22Rv1 (cell line): ENCODE measurements around the gene MYD88.
A peak's percentile ranks its signal among the peaks of the same experiment; 100 is the strongest.

Source experiments
- H3K27ac ChIP-seq: fragments of 450-650 bp; 2 replicates; pipeline ENCODE4 v1.5.1; 2017
- CTCF ChIP-seq: fragments of 450-650 bp; IDR thresholded peaks from 2 replicates; pipeline ENCODE4 v1.5.1; 2017; ENCODE audit warnings: mild to moderate bottlenecking
- ZFX ChIP-seq: fragments of 450-650 bp; IDR thresholded peaks from 2 replicates; pipeline ENCODE4 v1.6.1; 2017; ENCODE audit warnings: antibody characterized with exemption, borderline replicate concordance

MYD88 gene

GRCh38 chr3:38129058-38129457 lies 9.4 kb upstream of the MYD88 start:
- TF ChIP-seq CTCF: no peak
- no peak overlapping the region for H3K27ac ChIP-seq

DNA sequence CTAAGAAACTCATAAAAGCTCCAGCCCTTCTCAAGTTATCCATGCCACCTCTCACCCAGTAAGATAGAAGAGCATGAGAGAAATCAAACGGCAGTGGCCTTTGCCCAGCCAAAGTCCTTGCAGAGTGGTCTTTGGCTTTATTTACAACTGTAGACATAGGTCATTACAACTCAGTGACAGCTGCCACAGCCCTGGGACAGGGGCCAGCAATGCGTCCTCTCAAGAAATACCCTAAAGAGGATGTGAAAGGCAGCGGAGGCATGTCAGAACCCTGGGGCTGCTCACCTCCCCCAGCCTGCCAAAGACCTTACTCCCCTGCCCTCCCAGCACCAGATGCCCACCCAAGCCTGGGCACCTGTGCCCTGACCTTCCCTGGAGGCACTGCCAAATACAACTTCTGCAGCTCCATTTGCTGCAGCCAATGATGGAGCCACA lies 7.8 kb upstream of the MYD88 start:
- TF ChIP-seq ZFX (no peak), CTCF (no peak)
- no peak overlapping the region for H3K27ac ChIP-seq

DNA sequence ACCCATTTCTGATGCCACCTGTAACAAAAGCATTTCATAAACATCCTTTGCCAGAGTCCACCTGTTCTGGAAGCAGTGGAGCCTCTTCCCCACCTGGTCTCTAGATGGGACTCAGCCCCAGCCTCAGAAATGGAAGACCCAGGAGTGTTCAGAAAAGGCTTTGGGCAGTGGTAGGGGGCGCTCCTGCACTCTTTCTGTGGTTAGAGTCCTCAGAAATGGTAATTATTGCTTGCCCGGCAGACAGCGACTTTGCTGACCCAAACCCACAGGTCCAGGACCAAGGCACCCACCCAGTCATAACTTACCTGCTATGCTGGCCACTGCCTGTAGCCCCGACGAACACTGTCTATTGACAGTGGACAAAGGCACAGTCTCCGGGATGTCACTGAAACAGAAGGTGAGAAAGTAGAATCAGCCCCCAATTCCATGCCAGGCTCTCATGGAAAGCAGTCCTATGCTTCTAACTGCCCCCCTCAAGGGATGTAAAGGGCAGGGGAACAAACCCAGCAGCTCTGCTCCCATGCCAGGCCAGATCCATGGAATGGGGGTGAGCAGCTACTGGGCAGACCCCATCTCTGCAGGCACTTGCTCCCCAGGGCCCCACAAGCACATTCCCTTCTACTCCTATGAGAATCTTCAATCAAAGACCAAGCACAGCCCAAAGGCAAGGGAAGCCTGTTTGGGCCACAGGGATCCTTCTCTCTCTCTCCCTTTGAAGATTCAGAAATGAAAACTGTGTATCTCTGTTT lies 6.7 kb upstream of the MYD88 start:
- no peak overlapping the region for H3K27ac ChIP-seq
- peak; percentile 58 for TF ChIP-seq CTCF
- no peak for TF ChIP-seq ZFX

DNA sequence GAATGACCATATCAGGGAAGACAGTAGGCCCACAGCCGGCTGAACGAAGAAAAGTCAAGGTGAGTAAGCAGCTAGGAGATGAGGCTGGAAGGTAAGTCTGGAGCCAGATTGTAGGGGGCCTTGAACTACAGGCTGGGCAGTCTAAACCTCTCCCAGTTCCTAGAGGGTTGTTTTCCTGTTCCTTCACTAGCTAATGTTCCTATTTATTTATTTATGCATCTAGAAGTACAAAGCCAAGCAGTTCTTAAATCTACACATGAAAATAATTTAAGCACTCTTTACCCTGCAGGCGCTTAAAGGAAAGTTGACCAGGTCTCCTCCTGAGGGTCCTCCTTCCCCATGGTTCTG lies 5.3 kb upstream of the MYD88 start:
- H3K27ac ChIP-seq: peak overlapping the region; percentile 50
- TF ChIP-seq ZFX (no peak), CTCF (no peak)

DNA sequence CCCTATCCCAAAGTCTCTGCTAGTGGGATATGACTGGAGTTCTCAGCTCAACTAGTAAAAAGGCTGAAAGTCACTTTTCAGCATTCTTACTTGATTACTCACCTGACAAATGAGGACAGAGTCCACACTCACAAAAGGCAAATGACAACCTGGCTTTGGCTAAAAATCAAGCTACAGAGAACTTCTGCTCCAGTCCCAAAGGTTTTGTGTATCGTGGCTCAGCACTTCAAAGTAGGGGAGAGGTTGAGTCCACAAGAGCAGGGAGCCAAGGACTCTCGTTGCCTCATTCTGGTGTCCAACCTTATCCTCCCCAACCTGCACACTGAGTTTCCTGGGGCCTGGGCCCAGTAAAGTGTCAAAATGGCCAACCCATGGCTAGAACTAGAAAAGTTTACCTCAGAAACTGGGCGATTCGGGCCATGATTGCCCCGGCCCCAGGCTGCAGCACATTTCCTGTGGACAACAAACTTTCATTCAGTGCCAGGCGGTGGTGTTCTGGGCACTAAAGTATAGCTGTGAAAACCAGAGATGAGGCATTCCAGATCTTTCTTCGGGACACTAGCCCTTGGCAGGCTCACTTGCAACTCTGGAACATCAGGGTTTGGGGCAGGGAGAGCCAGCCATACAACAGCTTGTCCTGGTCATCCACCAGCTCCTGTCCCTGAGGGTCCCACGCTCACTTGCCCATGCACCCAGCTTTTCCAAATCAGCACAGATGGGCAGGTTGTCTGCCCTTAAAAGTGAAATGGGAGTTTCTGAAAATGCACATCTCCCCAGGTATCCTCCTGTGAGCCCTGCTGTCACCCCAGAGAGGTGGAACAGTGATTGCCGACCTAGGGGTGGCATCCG lies 4.7 kb upstream of the MYD88 start:
- H3K27ac ChIP-seq: peak overlapping the region; percentile 50
- TF ChIP-seq ZFX (no peak), CTCF (no peak)

DNA sequence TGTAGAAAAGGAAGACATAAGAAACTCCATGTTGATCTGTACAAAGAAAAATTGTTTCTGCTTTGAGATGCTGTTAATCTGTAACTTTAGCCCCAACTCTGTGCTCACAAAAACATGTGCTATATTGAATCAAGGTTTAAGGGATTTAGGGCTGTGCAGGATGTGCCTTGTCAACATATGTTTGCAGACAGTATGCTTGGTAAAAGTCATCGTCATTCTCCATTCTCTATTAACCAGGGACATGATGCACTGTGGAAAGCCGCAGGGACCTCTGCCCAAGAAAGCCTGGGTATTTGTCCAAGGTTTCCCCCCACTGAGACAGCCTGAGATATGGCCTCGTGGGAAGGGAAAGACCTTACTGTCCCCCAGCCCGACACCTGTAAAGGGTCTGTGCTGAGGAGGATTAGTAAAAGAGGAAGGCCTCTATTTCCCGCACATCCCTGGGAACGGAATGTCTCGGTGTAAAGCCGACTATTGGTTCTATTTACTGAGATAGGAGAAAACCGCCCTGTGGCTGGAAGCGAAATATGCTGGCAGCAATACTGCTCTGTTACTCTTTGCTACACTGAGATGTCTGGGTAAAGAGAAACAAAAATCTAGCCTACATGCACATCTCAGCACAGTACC lies 3.8 kb upstream of the MYD88 start:
- H3K27ac ChIP-seq: peak overlapping the region; percentile 50

DNA sequence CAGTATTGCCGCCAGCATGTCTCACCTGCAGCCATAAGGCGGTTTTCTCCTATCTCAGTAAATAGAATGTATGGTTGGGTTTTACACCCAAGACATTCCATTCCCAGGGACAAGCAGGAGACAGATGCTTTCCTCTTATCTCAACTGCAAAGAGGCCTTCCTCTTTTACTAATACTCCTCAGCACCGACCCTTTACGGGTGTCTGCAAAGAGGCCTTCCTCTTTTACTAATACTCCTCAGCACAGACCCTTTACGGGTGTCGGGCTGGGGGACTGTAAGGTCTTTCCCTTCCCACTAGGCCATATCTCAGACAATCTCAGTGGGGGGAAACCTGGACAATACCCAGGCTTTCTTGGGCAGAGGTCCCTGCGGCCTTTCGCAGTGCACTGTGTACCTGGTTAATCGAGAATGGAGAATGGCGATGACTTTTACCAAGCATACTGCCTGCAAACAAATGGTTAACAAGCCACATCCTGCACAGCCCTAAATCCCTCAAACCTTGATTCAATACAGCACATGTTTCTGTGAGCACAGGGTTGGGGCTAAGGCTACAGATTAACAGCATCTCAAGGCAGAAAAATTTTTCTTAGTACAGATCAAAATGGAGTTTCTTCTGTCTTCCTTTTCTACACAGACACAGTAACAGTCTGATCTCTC lies 2.7 kb upstream of the MYD88 start:
- peak overlapping the region; percentile 77; the same call in 1 of the 2 replicates for H3K27ac ChIP-seq

DNA sequence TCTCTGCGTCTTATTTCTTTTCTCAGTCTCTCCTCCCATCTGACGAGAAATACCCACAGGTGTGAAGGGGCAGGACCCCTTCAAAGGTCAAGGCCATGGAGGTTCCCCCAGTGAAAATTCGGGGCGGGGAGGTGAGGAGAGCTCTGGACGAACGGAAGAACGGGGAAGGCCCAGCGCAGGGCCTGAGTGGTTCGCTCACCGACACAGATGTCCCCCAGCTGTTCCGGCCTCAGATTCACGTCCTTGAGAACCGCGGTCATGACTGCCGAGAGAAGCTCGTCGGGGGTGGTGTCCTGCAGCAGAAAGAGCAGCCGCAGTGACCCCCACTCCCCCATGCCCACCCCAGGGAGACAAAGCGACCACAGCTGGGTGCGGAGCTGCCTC lies 2.1 kb upstream of the MYD88 start:
- peak overlapping the region; percentile 77 for H3K27ac ChIP-seq
- TF ChIP-seq CTCF: no peak
- no peak for TF ChIP-seq ZFX
